Ectodermal cell (in vitro differentiated cells): ENCODE measurements around the gene YWHAE.
"Not testable (repeated sequence)": the region's sequence is repeated elsewhere in the genome, so short reads cannot be mapped to it uniquely, and the experiment has no call there.

Experiments
- H3K27ac ChIP-seq: 2 replicates; pipeline ENCODE4 v1.7.0; 2013; ENCODE audit warnings: mild to moderate bottlenecking, low read depth, low read length; ENCODE audit not compliant: insufficient read depth, poor library complexity, severe bottlenecking
- H3K27me3 ChIP-seq: 2 replicates; pipeline ENCODE4 v1.7.0; 2013; ENCODE audit warnings: mild to moderate bottlenecking, low read length; ENCODE audit not compliant: insufficient read depth, control insufficient read depth, poor library complexity, severe bottlenecking
- H3K36me3 ChIP-seq: one replicate; pipeline ENCODE4 v1.7.0; 2013; ENCODE audit warnings: low read length; ENCODE audit not compliant: control insufficient read depth, insufficient read depth
- H3K4me1 ChIP-seq: one replicate; pipeline ENCODE4 v1.7.0; 2013; ENCODE audit warnings: low read length; ENCODE audit not compliant: control insufficient read depth, insufficient read depth
- H3K4me3 ChIP-seq: 2 replicates; pipeline ENCODE4 v1.7.0; 2013; ENCODE audit warnings: low read depth, low read length, control low read depth; ENCODE audit not compliant: insufficient read depth
- H3K9me3 ChIP-seq: 2 replicates; pipeline ENCODE4 v1.7.0; 2013; ENCODE audit warnings: mild to moderate bottlenecking, low read length, moderate library complexity; ENCODE audit not compliant: control insufficient read depth
- WGBS, 2 experiments: methylation state at CpG; one replicate each; pipeline ENCODE4 v1.1.7; 2013; ENCODE audit warnings: missing lambda C conversion rate in 2 of 2; 5-methylcytosine and 5-hydroxymethylcytosine counted together

Gene YWHAE

GRCh38 chr17:1414001-1414574, 14.1 kb upstream of the YWHAE start:
- no peaks in the 10 kb centered on the region for H3K36me3 ChIP-seq
- no peaks in the 10 kb centered on the region for H3K27me3 ChIP-seq
- H3K4me3 ChIP-seq, result no peak overlapping the region
- no peaks in the 10 kb centered on the region for H3K4me1 ChIP-seq
- H3K27ac ChIP-seq, result no peak overlapping the region
- WGBS, 2 experiments, result 87 to 89% methylated on average over 9 of the region's 9 CpGs
- no peaks in the 10 kb centered on the region for H3K9me3 ChIP-seq

- H3K27ac ChIP-seq, result no peak overlapping the region
Measured at GRCh38 chr17:1413281-1413791, 13.3 kb upstream of the YWHAE start.

GRCh38 chr17:1412185-1413110, 12.4 kb upstream of the YWHAE start:
- Histone ChIP-seq H3K4me3 (no peak overlapping the region), H3K4me1 (no peaks in the 10 kb centered on the region), H3K27ac (no peak overlapping the region), H3K27me3 (no peaks in the 10 kb centered on the region), H3K36me3 (no peaks in the 10 kb centered on the region), H3K9me3 (no peaks in the 10 kb centered on the region)
- 89 to 92% methylated on average over 27 of the region's 27 CpGs for WGBS, 2 experiments

More at GRCh38 chr17:1413281-1413791, 13.3 kb upstream of the YWHAE start:
- 90% methylated on average over 6 of the region's 6 CpGs for WGBS, 2 experiments
- no peak overlapping the region for H3K4me3 ChIP-seq
- H3K4me1 ChIP-seq, result no peaks in the 10 kb centered on the region
- H3K9me3 ChIP-seq, result no peaks in the 10 kb centered on the region
- H3K27me3 ChIP-seq, result no peaks in the 10 kb centered on the region
- H3K36me3 ChIP-seq, result no peaks in the 10 kb centered on the region

GRCh38 chr17:1402262-1402586, 2.2 kb upstream of the YWHAE start:
- H3K4me3 ChIP-seq, result no peak overlapping the region
- no peaks in the 10 kb centered on the region for H3K27me3 ChIP-seq
- no peaks in the 10 kb centered on the region for H3K36me3 ChIP-seq
- no peaks in the 10 kb centered on the region for H3K9me3 ChIP-seq
- WGBS, 2 experiments, result 82 to 100% methylated on average over 1 to 3 of the region's 4 CpGs
- H3K4me1 ChIP-seq, result peaks cover 6% of the 10 kb centered on the region
- H3K27ac ChIP-seq, result no peak overlapping the region

GRCh38 chr17:1398931-1399678, 917 bp downstream of the YWHAE start:
- Histone ChIP-seq H3K4me3 (peak overlapping the region; percentile 75), H3K36me3 (no peaks in the 10 kb centered on the region), H3K27me3 (no peaks in the 10 kb centered on the region), H3K4me1 (peaks cover 10% of the 10 kb centered on the region), H3K9me3 (no peaks in the 10 kb centered on the region), H3K27ac (peak overlapping the region; percentile 100)
- WGBS, 2 experiments, result 0% methylated on average over 41 of the region's 41 CpGs

GRCh38 chr17:1398028-1398427, 2.0 kb downstream of the YWHAE start:
- H3K27ac ChIP-seq, result no peak overlapping the region
- H3K36me3 ChIP-seq, result no peaks in the 10 kb centered on the region
- peak overlapping the region; percentile 75 for H3K4me3 ChIP-seq
- 24 to 31% methylated on average over 2 of the region's 2 CpGs for WGBS, 2 experiments
- H3K4me1 ChIP-seq, result peaks cover 18% of the 10 kb centered on the region
- H3K27me3 ChIP-seq, result no peaks in the 10 kb centered on the region
- H3K9me3 ChIP-seq, result no peaks in the 10 kb centered on the region

GRCh38 chr17:1395876-1396665, 4.0 kb downstream of the YWHAE start:
- H3K9me3 ChIP-seq, H3K4me3 ChIP-seq, H3K36me3 ChIP-seq, H3K27ac ChIP-seq, H3K27me3 ChIP-seq: not testable (repeated sequence)
- WGBS, 2 experiments, result 93 to 94% methylated on average over 26 of the region's 26 CpGs
- H3K4me1 ChIP-seq, result peaks cover 18% of the 10 kb centered on the region

- no peaks in the 10 kb centered on the region for H3K36me3 ChIP-seq
- no peaks in the 10 kb centered on the region for H3K9me3 ChIP-seq
- peaks cover 10% of the 10 kb centered on the region for H3K4me1 ChIP-seq
- 89 to 95% methylated on average over 9 of the region's 9 CpGs for WGBS, 2 experiments
- no peak overlapping the region for H3K4me3 ChIP-seq
- H3K27ac ChIP-seq, result no peak overlapping the region
- no peaks in the 10 kb centered on the region for H3K27me3 ChIP-seq
Measured at GRCh38 chr17:1391577-1391976, 8.4 kb downstream of the YWHAE start.

GRCh38 chr17:1390432-1391367, 9.3 kb downstream of the YWHAE start:
- Histone ChIP-seq H3K9me3 (no peaks in the 10 kb centered on the region), H3K4me1 (peaks cover 10% of the 10 kb centered on the region), H3K27me3 (no peaks in the 10 kb centered on the region), H3K4me3 (no peak overlapping the region), H3K27ac (no peak overlapping the region), H3K36me3 (peaks cover 2% of the 10 kb centered on the region)
- WGBS, 2 experiments, result 89 to 93% methylated on average over 3 to 5 of the region's 6 CpGs
